Activated CD8-positive, alpha-beta memory T cell treated with anti-CD3 and anti-CD28 coated beads, Interleukin-2, amount 10 ng/mL, durations not matched to agents 7 days and 5 days (primary cell): Measurements from ENCODE around the gene WNK2. TPM values are rescaled to one million over a fixed set of nuclear protein-coding genes. Genes with fewer than 3 reads are reported as not detected.

ENCODE experiments used
- ATAC-seq: fragments of 150-1000 bp; cut with Tn5 transposase; one replicate; pipeline ENCODE4 v1.10.0; 2021; ENCODE audit warnings: moderate library complexity
- CTCF ChIA-PET: fragments of 350-600 bp; sonication (Branson Sonifier 250); formaldehyde crosslinking; loops from one replicate; lab custom pipeline; 2021; ENCODE audit warnings: antibody characterized with exemption; lab: Charles Lee
- DNase-seq: peaks from one replicate; pipeline ENCODE4 v3.0.0-alpha.2; 2020
- H3K27ac Mint-ChIP-seq: one replicate; pipeline ENCODE4 v1.8.0; 2021; ENCODE audit warnings: mild to moderate bottlenecking, mixed read lengths
- H3K27me3 Mint-ChIP-seq: one replicate; pipeline ENCODE4 v1.8.0; 2021; ENCODE audit warnings: mixed read lengths
- H3K36me3 Mint-ChIP-seq: one replicate; pipeline ENCODE4 v1.8.0; 2021; ENCODE audit warnings: mild to moderate bottlenecking, mixed read lengths
- H3K4me1 Mint-ChIP-seq: one replicate; pipeline ENCODE4 v1.8.0; 2021; ENCODE audit warnings: mixed read lengths
- H3K4me3 Mint-ChIP-seq: one replicate; pipeline ENCODE4 v1.8.0; 2021; ENCODE audit warnings: mild to moderate bottlenecking, moderate library complexity, mixed read lengths
- H3K9me3 Mint-ChIP-seq: one replicate; pipeline ENCODE4 v1.8.0; 2022; ENCODE audit warnings: low read depth, mixed read lengths
- total RNA-seq, 2 experiments: library from RNA; stranded (reverse); gene quantifications; one replicate each; pipeline ENCODE4 v1.2.3, GENCODE V29; 2021

Gene WNK2
- total RNA-seq, 2 experiments from 2014 or later = not detected

DNA sequence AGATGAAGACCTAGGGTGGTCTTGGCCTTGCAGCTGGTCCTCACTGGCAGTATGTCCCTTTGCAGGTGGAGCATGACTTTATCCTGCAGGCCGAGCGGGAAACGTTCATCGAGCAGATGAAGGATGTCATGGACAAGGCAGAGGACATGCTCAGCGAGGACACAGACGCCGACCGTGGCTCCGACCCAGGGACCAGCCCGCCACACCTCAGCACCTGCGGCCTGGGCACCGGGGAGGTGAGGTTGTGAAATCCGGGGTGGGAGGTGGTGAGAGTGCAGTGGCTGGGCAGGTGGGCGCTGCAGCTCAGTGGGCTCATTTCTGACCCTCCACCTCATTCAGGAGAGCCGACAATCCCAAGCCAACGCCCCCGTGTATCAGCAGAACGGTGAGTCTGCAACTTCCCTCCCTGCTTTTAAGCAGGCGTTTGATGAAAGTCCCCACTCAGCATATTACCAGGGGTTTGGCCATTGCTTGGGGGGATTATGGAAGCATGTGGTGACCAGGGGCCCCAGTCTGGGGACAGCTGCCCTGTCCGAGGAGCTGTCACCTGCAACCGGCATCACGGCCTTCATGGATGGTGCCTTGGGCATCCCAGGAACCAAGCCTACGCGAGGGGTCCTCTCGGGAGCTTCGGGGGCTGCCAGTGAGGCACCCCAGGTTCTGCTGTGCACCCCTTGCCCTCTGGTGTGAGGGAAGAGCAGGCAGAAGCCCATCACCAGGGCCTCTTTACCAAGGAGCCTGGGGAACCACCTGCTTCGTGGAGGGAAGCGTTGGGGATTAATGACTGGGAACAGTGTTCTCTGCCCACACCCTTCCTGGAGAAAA lies 84.0 kb downstream of the WNK2 start:
- no peaks in the 10 kb centered on the region for H3K36me3 Mint-ChIP-seq
- H3K27ac Mint-ChIP-seq = no peak overlapping the region
- no peaks in the 10 kb centered on the region for H3K9me3 Mint-ChIP-seq
- H3K4me1 Mint-ChIP-seq = peaks cover 11% of the 10 kb centered on the region
- no peak for ATAC-seq
- no peak overlapping the region for H3K4me3 Mint-ChIP-seq
- DNase-seq = peak; percentile 37
- H3K27me3 Mint-ChIP-seq = peaks cover 35% of the 10 kb centered on the region
- CTCF ChIA-PET = interaction anchor here (1.5 kb wide), 1 partner anchor 298 kb away, joined by 4 read pairs; no protein-coding TSS in a partner anchor

DNA sequence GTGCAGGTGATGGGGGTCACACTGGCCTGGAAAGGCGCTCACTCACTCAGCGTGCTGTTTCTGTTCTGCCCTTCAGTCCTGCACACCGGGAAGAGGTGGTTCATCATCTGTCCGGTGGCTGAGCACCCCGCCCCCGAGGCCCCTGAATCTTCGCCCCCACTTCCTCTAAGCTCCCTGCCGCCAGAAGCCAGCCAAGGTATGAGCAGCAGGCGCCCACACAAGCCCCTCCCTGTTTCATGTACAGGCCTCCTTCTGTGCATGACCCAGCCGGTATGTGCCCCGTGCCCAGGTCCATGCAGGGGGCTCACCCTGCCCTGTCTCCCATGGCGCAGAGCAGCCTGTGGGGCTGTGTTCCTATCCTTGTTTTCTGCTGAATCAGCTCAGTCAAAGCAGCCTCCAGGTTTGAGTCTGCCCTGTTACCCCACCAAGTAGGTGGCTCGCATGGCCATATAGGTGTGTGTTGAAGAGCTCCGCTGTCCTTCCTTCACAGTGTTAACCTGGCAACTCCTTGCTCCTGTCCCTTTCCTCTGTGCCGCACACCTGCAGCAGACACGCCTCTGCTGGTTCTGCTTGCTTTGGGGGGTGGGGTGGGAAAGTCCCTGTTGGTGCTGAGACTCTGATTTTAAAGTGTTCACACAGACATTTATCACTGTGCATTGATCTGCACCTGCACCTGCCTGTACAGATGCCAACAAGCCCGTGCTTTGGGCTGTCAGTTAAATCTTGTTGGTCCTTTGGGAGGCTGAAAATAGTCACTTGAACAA lies 84.8 kb downstream of the WNK2 start:
- Mint-ChIP-seq H3K36me3 (no peaks in the 10 kb centered on the region), H3K27me3 (peaks cover 37% of the 10 kb centered on the region), H3K4me1 (peaks cover 11% of the 10 kb centered on the region), H3K4me3 (no peak overlapping the region), H3K9me3 (no peaks in the 10 kb centered on the region), H3K27ac (no peak overlapping the region)
- CTCF ChIA-PET = interaction anchor here (1.5 kb wide), 1 partner anchor 297 kb away, joined by 4 read pairs; no protein-coding TSS in a partner anchor
- DNase-seq (peak; percentile 44), ATAC-seq (peak; percentile 42)

- H3K27me3 Mint-ChIP-seq = peaks cover 54% of the 10 kb centered on the region
- peaks cover 11% of the 10 kb centered on the region for H3K4me1 Mint-ChIP-seq
- no peak overlapping the region for H3K4me3 Mint-ChIP-seq
- H3K27ac Mint-ChIP-seq = no peak overlapping the region
- CTCF ChIA-PET = no interaction called here
- no peaks in the 10 kb centered on the region for H3K36me3 Mint-ChIP-seq
- DNase-seq = no peak
- no peaks in the 10 kb centered on the region for H3K9me3 Mint-ChIP-seq
- no peak for ATAC-seq
Observed at GRCh38 chr9:93270976-93271375, 87.0 kb downstream of the WNK2 start.

- CTCF ChIA-PET = interaction anchor here (0.9 kb wide), 1 partner anchor 38 kb away, joined by 3 read pairs; no protein-coding TSS in a partner anchor
- Mint-ChIP-seq H3K4me1 (no peaks in the 10 kb centered on the region), H3K4me3 (no peak overlapping the region), H3K27ac (no peak overlapping the region), H3K27me3 (peaks cover 71% of the 10 kb centered on the region), H3K9me3 (no peaks in the 10 kb centered on the region), H3K36me3 (no peaks in the 10 kb centered on the region)
- ATAC-seq = no peak
- DNase-seq = peak; percentile 47
Observed at GRCh38 chr9:93276973-93277372, 93.0 kb downstream of the WNK2 start.

- ATAC-seq (no peak), DNase-seq (no peak)
- Mint-ChIP-seq H3K27me3 (peaks cover 81% of the 10 kb centered on the region), H3K9me3 (no peaks in the 10 kb centered on the region), H3K36me3 (no peaks in the 10 kb centered on the region), H3K27ac (no peak overlapping the region), H3K4me3 (no peak overlapping the region), H3K4me1 (no peaks in the 10 kb centered on the region)
- CTCF ChIA-PET = no interaction called here
Observed at GRCh38 chr9:93278144-93278543, 94.2 kb downstream of the WNK2 start.

DNA sequence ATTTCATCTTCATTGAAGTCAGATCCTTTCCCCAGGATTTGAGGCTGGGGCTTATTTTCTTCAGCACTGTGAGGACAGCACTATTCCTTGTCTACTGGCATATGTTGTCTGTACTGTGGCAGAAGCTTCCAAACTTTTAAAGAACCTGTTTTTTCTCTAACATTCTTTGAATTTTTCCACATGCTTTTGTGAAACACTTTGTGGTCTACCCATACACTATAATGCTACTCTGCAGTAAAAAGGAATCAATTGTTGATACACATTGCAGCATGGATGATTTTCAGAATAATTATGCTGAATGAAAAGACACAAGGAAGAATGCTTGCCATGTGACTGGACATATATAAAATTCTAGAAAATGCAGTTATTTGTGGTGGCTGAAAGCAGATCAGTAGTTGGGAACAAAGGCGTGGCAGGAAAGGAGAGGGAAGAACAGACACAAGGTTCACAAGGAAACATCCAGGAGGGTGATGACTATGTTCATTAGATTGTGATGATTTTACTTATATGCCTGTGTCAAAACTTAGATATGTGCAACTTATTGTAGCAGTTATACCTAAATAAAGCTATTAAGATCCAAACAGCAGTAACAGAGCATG lies 96.8 kb downstream of the WNK2 start:
- Mint-ChIP-seq H3K36me3 (no peaks in the 10 kb centered on the region), H3K9me3 (no peaks in the 10 kb centered on the region), H3K4me3 (no peak overlapping the region), H3K27me3 (peaks cover 79% of the 10 kb centered on the region), H3K4me1 (no peaks in the 10 kb centered on the region), H3K27ac (no peak overlapping the region)
- DNase-seq (no peak), ATAC-seq (no peak)
- CTCF ChIA-PET = interaction anchor here (1.4 kb wide), 1 partner anchor 22 kb away, joined by 5 read pairs; no protein-coding TSS in a partner anchor

- Mint-ChIP-seq H3K36me3 (no peaks in the 10 kb centered on the region), H3K4me3 (no peak overlapping the region), H3K27me3 (peaks cover 43% of the 10 kb centered on the region), H3K27ac (no peak overlapping the region), H3K9me3 (no peaks in the 10 kb centered on the region), H3K4me1 (no peaks in the 10 kb centered on the region)
- ATAC-seq (no peak), DNase-seq (no peak)
- CTCF ChIA-PET = no interaction called here
Observed at GRCh38 chr9:93286252-93287188, 102.6 kb downstream of the WNK2 start.

DNA sequence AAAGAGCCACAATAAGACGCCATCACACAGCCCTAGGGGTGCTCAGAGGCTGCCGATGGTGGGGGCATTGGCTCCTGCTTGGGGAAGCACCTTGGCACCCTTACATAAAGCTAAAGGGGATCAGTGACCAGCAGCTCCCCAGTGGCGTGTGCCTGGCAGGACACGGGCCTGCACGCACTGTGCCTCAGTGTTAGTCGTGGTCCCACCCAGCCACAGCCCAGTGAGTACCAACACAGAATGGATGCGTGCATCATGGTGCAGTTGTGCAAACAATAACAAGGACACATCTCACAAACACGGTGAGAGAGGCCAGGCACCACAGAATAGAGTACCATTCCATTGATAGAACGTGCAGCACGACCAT lies 103.2 kb downstream of the WNK2 start:
- Mint-ChIP-seq H3K36me3 (no peaks in the 10 kb centered on the region), H3K4me3 (no peak overlapping the region), H3K4me1 (no peaks in the 10 kb centered on the region), H3K27ac (no peak overlapping the region), H3K9me3 (no peaks in the 10 kb centered on the region), H3K27me3 (peaks cover 36% of the 10 kb centered on the region)
- DNase-seq (peak; percentile 27), ATAC-seq (no peak)
- CTCF ChIA-PET = no interaction called here

- peaks cover 32% of the 10 kb centered on the region for H3K27me3 Mint-ChIP-seq
- ATAC-seq (no peak), DNase-seq (no peak)
- H3K4me3 Mint-ChIP-seq = no peak overlapping the region
- no peaks in the 10 kb centered on the region for H3K9me3 Mint-ChIP-seq
- CTCF ChIA-PET = interaction anchor here (1.1 kb wide), 1 partner anchor 179 kb away, joined by 3 read pairs; no protein-coding TSS in a partner anchor
- no peaks in the 10 kb centered on the region for H3K4me1 Mint-ChIP-seq
- H3K36me3 Mint-ChIP-seq = no peaks in the 10 kb centered on the region
- H3K27ac Mint-ChIP-seq = no peak overlapping the region
Observed at GRCh38 chr9:93287593-93287992, 103.7 kb downstream of the WNK2 start.

DNA sequence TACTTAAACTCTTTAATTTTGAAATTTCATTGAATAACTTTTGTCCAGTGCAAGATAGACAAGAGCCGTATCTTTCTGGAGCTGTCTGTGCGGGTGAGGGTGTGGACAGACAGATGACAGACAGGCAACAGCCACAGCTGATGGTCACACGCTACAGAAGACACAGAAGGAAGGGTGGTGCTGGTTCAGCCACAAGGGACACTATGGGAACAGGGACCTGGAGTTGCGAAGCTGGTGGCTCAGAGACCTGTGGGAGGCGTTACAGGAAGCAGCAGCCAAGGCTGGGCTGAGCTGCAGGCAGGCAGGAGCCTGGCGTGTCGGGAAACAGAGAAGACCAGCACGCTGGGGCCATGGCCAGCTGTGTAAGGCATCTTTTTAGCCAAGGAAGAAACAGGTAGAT lies 104.4 kb downstream of the WNK2 start:
- no peak overlapping the region for H3K27ac Mint-ChIP-seq
- no peaks in the 10 kb centered on the region for H3K36me3 Mint-ChIP-seq
- no peak for DNase-seq
- CTCF ChIA-PET = interaction anchor here (1.1 kb wide), 1 partner anchor 180 kb away, joined by 3 read pairs; no protein-coding TSS in a partner anchor
- H3K4me1 Mint-ChIP-seq = no peaks in the 10 kb centered on the region
- peaks cover 25% of the 10 kb centered on the region for H3K27me3 Mint-ChIP-seq
- no peak for ATAC-seq
- H3K9me3 Mint-ChIP-seq = no peaks in the 10 kb centered on the region
- no peak overlapping the region for H3K4me3 Mint-ChIP-seq

DNA sequence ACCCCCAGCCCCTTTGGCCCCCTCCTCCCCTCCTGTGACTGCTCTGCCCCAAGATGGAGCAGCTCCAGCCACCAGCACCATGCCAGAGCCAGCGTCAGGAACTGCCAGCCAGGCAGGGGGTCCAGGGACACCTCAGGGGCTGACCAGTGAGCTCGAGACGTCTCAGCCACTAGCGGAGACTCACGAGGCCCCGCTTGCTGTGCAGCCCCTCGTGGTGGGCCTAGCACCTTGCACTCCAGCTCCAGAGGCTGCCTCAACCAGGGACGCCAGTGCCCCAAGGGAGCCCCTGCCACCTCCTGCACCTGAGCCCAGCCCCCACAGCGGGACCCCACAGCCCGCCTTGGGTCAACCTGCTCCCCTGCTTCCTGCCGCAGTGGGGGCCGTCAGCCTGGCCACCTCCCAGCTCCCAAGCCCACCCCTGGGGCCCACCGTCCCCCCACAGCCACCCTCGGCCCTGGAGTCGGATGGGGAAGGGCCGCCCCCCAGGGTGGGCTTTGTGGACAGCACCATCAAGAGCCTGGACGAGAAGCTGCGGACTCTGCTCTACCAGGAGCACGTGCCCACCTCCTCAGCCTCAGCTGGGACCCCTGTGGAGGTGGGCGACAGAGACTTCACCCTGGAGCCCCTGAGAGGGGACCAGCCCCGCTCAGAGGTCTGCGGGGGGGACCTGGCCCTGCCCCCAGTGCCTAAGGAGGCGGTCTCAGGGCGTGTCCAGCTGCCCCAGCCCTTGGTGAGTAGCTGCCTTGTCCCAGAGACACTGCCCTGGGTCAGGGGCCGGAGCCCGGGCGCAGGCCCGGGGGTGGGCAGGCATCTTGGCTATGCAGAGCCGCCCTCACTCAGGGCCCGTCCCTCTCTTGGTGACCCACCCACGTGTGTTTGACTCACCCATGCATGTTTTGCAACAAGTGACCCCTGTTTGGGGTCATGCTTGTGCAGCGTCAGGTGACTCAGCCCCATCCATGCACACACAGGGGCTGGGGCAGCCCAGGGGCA lies 105.2 kb downstream of the WNK2 start:
- H3K4me3 Mint-ChIP-seq = no peak overlapping the region
- H3K4me1 Mint-ChIP-seq = no peaks in the 10 kb centered on the region
- H3K36me3 Mint-ChIP-seq = no peaks in the 10 kb centered on the region
- no peak overlapping the region for H3K27ac Mint-ChIP-seq
- CTCF ChIA-PET = interaction anchor here (1.1 to 1.3 kb wide), 2 partner anchors 14 to 180 kb away, joined by 3 to 4 read pairs; no protein-coding TSS in a partner anchor
- DNase-seq (no peak), ATAC-seq (no peak)
- H3K27me3 Mint-ChIP-seq = peaks cover 21% of the 10 kb centered on the region
- H3K9me3 Mint-ChIP-seq = no peaks in the 10 kb centered on the region
